ENCODE data around the gene OR6S1. TPM values are rescaled to one million over a fixed set of nuclear protein-coding genes. Genes with fewer than 3 reads are reported as not detected.

The OR6S1 gene, protein sequence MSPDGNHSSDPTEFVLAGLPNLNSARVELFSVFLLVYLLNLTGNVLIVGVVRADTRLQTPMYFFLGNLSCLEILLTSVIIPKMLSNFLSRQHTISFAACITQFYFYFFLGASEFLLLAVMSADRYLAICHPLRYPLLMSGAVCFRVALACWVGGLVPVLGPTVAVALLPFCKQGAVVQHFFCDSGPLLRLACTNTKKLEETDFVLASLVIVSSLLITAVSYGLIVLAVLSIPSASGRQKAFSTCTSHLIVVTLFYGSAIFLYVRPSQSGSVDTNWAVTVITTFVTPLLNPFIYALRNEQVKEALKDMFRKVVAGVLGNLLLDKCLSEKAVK
- not detected in 2 replicates for polyA plus RNA-seq (2012; rRNA removed)
- not detected in 2 replicates for polyA plus RNA-seq (2012; cell fraction: cytosol; rRNA removed)
- not detected in 2 replicates for polyA plus RNA-seq (2012; cell fraction: nucleus; rRNA removed)

DNA sequence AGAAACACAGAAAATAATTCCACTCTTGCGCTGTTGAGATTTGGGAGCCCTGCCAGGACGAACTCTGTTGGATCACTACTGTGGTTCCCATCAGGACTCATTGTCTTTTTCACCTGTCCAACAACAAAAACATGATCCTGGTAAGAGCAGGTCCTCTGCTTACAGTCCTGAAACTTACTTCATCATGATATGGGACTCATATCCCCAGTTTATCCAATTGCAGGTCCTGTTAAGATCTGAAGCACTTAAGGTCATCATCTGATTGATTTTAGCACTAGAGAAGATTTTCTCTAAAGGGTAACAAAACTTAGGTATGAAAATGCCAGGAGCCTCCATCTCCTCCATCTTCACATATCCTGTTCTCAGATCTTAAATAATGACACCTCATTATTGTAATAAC lies at the start of gene OR6S1:
Gene OR6S1, minus strand, starts transcription at position 101 of the 400 bp plus-strand sequence. Its CDS starts 0 bp downstream, at position 101.
- H3K4me2 ChIP-seq = no peak within 1 kb of the TSS
- no peak within 1 kb of the TSS for H3K4me3 ChIP-seq (ENCODE audit: low read depth in 2 of 2, low read length in 1 of 2)
- peaks cover 8% of the 10 kb centered on the region for H3F3A ChIP-seq (replicated peaks; ENCODE audit: insufficient read depth)
- 21% methylated on average over 2 of the region's 2 CpGs for WGBS (ENCODE audit: low lambda C conversion rate)
- H3K79me2 ChIP-seq (ENCODE audit: insufficient read depth) = no peaks in the 10 kb centered on the region
- H2AFZ ChIP-seq (ENCODE audit: low read depth) = no peak within 1 kb of the TSS
- POLR2A ChIA-PET = no interaction called here
- no peak within 1 kb of the TSS for H3K9ac ChIP-seq
- CTCF ChIA-PET = no interaction called here
- no peaks in the 10 kb centered on the region for H3K9me2 ChIP-seq
- H3K27me3 ChIP-seq (ENCODE audit: insufficient read depth) = peaks cover 28% of the 10 kb centered on the region; the same call in 1 of the 2 replicates
- no peaks in the 10 kb centered on the region for H3K4me1 ChIP-seq (ENCODE audit: control insufficient read depth in 1 of 2, insufficient read depth in 2 of 2, low read depth in 1 of 2, low read length in 1 of 2)
- no peak within 1 kb of the TSS for H3K27ac ChIP-seq (ENCODE audit: low read depth in 2 of 2, low read length in 1 of 2)
- DNase-seq = no peak
- H3K9me3 ChIP-seq = no peaks in the 10 kb centered on the region
- no peaks in the 10 kb centered on the region for H3K36me3 ChIP-seq (replicated peaks in 1 of 2; ENCODE audit: control insufficient read depth in 1 of 2, insufficient read depth in 2 of 2, low read length in 1 of 2)
- no peaks in the 10 kb centered on the region for H4K20me1 ChIP-seq (ENCODE audit: insufficient read depth)
- no peak for TF ChIP-seq MXI1 (IDR thresholded peaks at IDR 0.05; ENCODE audit: low read depth, low read length)
- TF ChIP-seq EP300 (IDR thresholded peaks at IDR 0.05; ENCODE audit: borderline replicate concordance in 1 of 2, low read depth in 1 of 2, low read length in 1 of 2) = no peak
- TF ChIP-seq, protein P1, sequence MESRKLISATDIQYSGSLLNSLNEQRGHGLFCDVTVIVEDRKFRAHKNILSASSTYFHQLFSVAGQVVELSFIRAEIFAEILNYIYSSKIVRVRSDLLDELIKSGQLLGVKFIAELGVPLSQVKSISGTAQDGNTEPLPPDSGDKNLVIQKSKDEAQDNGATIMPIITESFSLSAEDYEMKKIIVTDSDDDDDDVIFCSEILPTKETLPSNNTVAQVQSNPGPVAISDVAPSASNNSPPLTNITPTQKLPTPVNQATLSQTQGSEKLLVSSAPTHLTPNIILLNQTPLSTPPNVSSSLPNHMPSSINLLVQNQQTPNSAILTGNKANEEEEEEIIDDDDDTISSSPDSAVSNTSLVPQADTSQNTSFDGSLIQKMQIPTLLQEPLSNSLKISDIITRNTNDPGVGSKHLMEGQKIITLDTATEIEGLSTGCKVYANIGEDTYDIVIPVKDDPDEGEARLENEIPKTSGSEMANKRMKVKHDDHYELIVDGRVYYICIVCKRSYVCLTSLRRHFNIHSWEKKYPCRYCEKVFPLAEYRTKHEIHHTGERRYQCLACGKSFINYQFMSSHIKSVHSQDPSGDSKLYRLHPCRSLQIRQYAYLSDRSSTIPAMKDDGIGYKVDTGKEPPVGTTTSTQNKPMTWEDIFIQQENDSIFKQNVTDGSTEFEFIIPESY (IDR thresholded peaks at IDR 0.05; ENCODE audit: borderline replicate concordance, low read depth) = no peak
- TF ChIP-seq TCF12 (IDR thresholded peaks at IDR 0.05) = no peak
- TF ChIP-seq FOSL2 (IDR thresholded peaks at IDR 0.05; ENCODE audit: borderline replicate concordance, low read depth) = no peak
- TF ChIP-seq CHD2 (IDR thresholded peaks at IDR 0.05; ENCODE audit: low read length, partially characterized antibody) = no peak
- TF ChIP-seq CTCF (IDR thresholded peaks at IDR 0.05) = no peak
- no peak for TF ChIP-seq EZH2phosphoT487 (IDR thresholded peaks at IDR 0.05; ENCODE audit: borderline replicate concordance, low read depth)
- TF ChIP-seq RAD21 (IDR thresholded peaks at IDR 0.05; ENCODE audit: low read length) = no peak
- TF ChIP-seq, protein P2, sequence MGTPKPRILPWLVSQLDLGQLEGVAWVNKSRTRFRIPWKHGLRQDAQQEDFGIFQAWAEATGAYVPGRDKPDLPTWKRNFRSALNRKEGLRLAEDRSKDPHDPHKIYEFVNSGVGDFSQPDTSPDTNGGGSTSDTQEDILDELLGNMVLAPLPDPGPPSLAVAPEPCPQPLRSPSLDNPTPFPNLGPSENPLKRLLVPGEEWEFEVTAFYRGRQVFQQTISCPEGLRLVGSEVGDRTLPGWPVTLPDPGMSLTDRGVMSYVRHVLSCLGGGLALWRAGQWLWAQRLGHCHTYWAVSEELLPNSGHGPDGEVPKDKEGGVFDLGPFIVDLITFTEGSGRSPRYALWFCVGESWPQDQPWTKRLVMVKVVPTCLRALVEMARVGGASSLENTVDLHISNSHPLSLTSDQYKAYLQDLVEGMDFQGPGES (IDR thresholded peaks at IDR 0.05; ENCODE audit: low read depth, low read length) = no peak
- TF ChIP-seq JUND (IDR thresholded peaks at IDR 0.05) = no peak
- TF ChIP-seq NFIC (IDR thresholded peaks at IDR 0.05; ENCODE audit: borderline replicate concordance) = no peak
- no peak for TF ChIP-seq GATA2 (CRISPR knock-in tag; IDR thresholded peaks at IDR 0.05)
- no peak for TF ChIP-seq GABPA (IDR thresholded peaks at IDR 0.05; ENCODE audit: low read depth)
- TF ChIP-seq RXRA (IDR thresholded peaks at IDR 0.05; ENCODE audit: borderline replicate concordance, low read depth) = no peak
